GM21576 (cell line): Measurements from ENCODE around the gene LNX2.

Source experiments
- ATAC-seq: cut with Tn5 transposase; IDR thresholded peaks from one replicate; pipeline ENCODE4 v1.9.1; 2021; ENCODE audit warnings: mild to moderate bottlenecking, moderate library complexity; ENCODE audit not compliant: unreplicated experiment

The LNX2 gene

GRCh38 chr13:27516103-27516502 lies 104.2 kb downstream of the LNX2 start:
- ATAC-seq, result no peak

GRCh38 chr13:27510082-27510481 lies 110.2 kb downstream of the LNX2 start:
- ATAC-seq, result no peak

- no peak for ATAC-seq
Measured at GRCh38 chr13:27508802-27509201, 111.5 kb downstream of the LNX2 start.

GRCh38 chr13:27505792-27506191 lies 114.5 kb downstream of the LNX2 start:
- no peak for ATAC-seq

DNA sequence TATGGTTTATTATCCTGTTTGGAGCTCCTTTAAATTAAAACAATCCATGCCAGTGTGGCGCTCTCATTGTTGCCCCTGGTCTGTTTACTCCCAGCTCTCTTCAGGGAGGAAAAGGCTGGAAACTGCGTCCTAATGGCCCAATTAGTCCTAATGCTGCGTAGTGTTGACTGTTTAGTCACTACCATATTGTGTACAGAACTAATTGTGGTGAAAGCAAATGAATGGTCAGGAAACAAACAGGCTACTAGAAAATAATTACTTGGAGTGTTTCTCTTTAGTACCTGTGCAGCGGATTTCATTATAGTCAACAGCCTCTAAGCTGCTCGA lies 115.5 kb downstream of the LNX2 start:
- ATAC-seq, result no peak

DNA sequence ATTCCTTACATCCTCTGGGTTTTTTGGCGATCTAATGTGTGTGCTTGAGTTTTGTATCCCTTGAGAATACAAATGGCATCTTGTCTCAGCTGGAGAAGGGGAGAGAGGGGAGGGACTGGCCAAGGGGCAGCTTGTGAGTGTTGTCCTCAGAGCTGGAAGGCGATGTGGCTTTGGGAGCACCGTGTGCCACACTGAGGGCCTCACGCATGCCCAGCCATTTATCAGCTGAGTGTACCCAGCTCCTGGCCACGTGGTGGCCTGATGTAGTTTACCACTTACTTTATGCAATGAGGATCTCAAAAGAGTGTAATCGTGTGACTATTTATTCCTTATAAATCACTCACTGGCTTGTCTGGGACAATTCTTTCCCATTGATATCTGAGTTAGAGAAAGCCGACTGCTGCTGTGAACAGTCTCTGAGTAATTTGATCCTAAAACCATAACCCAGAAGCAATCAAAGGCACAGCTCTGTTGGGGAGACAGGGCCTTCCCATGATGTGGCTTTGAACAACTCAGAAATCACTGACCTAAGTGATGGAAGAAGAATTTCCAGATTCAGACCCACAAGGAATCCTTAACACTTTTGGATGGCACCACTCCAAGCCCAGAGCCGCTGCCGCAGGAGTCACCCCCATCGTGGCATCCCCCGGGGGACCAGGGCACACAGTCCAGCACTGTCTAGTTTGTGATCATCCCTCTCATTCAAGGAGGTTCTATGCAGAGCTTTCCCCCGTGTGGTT lies 116.0 kb downstream of the LNX2 start:
- no peak for ATAC-seq

GRCh38 chr13:27500806-27501534 lies 119.4 kb downstream of the LNX2 start:
- ATAC-seq, result no peak

DNA sequence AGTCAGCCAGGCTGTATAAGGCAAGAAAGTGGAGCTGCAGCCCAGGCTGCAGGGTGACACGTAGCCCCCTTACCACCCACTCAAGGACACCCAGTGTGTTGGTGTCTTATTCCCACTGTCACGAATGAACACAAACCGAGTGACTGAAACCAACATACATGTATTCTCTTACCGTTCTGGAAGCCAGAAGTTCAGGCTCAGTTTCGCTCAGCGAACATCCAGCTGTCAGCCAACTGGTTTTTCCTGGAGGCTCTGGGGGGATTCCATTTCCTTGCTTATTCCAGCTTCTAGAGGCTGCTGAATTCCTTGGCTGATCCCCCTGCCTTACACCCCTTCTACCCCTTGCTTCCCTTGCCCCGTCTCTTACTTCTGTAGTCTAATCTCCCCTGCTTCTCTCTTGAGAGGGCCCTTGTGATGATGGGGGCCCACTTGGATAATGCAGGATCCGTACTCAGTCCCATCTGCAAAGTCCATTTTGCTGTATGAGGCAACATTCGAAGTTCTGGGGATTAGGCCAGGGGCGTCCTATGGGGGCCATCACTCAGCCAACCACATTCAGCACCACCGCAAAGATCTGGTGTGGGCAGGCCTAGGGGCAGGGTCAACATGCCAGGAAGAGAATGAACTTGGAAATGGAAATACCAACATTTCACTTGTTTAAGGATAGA lies 122.6 kb downstream of the LNX2 start:
- no peak for ATAC-seq

DNA sequence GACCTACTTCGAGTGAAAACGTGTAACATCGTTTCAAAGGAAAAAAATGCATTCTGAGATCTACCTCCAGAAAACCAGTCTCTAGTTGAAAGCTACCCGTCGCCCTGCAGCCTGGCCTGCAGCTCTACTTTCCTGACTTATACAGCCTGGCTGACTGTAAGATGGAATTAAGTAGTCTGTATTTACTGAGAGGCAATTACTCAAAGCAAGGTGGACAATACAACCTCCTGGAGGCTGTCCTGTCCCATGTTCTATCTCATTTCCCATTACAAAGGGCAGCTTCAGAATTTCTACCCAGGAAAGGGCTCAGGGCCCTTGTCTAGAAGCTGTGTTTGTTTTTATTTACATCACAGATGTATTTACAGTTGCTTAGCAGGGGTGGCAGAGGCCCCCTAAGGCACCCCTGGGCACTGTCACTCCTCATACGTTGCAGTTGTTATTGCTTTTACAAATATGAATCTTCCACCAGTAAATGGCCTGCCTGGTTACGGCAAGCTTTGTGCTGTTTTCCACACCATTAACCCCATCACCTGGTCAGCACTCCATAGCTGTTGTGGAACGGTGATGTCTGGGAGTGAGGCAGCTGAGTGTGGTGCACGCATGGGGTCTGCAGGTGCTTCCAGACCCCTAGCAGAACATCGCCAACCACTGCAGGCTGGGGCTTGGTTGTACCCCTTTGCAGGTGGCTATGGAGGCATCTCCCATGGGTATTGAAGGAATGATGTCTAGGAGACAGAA lies 123.6 kb downstream of the LNX2 start:
- ATAC-seq, result no peak

DNA sequence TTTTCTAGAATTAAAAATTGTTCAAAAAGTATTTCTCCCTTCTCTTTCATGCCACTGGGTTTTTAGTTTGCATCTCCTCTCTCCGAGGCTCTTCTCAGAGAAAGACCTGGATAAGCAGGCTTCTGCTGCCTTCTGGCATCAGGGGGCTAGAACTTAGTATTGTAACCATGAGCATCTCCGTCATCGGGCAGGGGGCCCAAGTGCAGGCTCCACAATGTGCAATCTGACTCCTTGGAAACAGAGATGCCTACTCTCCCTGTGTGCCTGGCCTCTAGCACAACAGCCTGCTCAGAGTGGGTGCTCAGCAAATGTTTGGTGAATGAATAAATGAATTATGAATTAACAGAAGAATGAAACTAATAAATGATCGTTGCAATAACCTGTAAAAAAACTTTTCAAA lies 124.3 kb downstream of the LNX2 start:
- ATAC-seq, result no peak
